ENCODE data around the gene CNR1.

The CNR1 gene

GRCh38 chr6:88133718-88134117 lies 32.4 kb downstream of the CNR1 start:
- no peaks in the 10 kb centered on the region for H3K36me3 ChIP-seq
- H3K27me3 ChIP-seq, result peaks cover 6% of the 10 kb centered on the region
- H3K9me3 ChIP-seq, result no peaks in the 10 kb centered on the region
- no peak for TF ChIP-seq CTCF (IDR thresholded peaks at IDR 0.05)
- no peak overlapping the region for H3K27ac ChIP-seq
- no peaks in the 10 kb centered on the region for H3K4me1 ChIP-seq (ENCODE audit: control insufficient read depth in 1 of 2, insufficient read depth in 1 of 2, low read depth in 1 of 2, low read length in 1 of 2)
- H3K4me3 ChIP-seq (ENCODE audit: low read depth in 1 of 2, low read length in 1 of 2), result no peak overlapping the region

GRCh38 chr6:88124925-88125557 lies 41.1 kb downstream of the CNR1 start:
- no peaks in the 10 kb centered on the region for H3K27me3 ChIP-seq
- TF ChIP-seq CTCF (IDR thresholded peaks at IDR 0.05), result no peak
- peaks cover 3% of the 10 kb centered on the region for H3K9me3 ChIP-seq
- H3K4me1 ChIP-seq (ENCODE audit: control insufficient read depth in 1 of 2, insufficient read depth in 1 of 2, low read depth in 1 of 2, low read length in 1 of 2), result no peaks in the 10 kb centered on the region
- no peak overlapping the region for H3K27ac ChIP-seq
- H3K4me3 ChIP-seq (ENCODE audit: low read depth in 1 of 2, low read length in 1 of 2), result no peak overlapping the region
- H3K36me3 ChIP-seq, result no peaks in the 10 kb centered on the region

- TF ChIP-seq CTCF (IDR thresholded peaks at IDR 0.05), result no peak
- H3K36me3 ChIP-seq, result no peaks in the 10 kb centered on the region
- no peak overlapping the region for H3K4me3 ChIP-seq (ENCODE audit: low read depth in 1 of 2, low read length in 1 of 2)
- no peaks in the 10 kb centered on the region for H3K27me3 ChIP-seq
- H3K4me1 ChIP-seq (ENCODE audit: control insufficient read depth in 1 of 2, insufficient read depth in 1 of 2, low read depth in 1 of 2, low read length in 1 of 2), result no peaks in the 10 kb centered on the region
- peaks cover 3% of the 10 kb centered on the region for H3K9me3 ChIP-seq
- no peak overlapping the region for H3K27ac ChIP-seq
Observed at GRCh38 chr6:88120635-88121034, 45.5 kb downstream of the CNR1 start.

- H3K27ac ChIP-seq, result no peak overlapping the region
- H3K36me3 ChIP-seq, result no peaks in the 10 kb centered on the region
- no peak overlapping the region for H3K4me3 ChIP-seq (ENCODE audit: low read depth in 1 of 2, low read length in 1 of 2)
- no peaks in the 10 kb centered on the region for H3K27me3 ChIP-seq
- no peak for TF ChIP-seq CTCF (IDR thresholded peaks at IDR 0.05)
- H3K9me3 ChIP-seq, result no peaks in the 10 kb centered on the region
- no peaks in the 10 kb centered on the region for H3K4me1 ChIP-seq (ENCODE audit: control insufficient read depth in 1 of 2, insufficient read depth in 1 of 2, low read depth in 1 of 2, low read length in 1 of 2)
Observed at GRCh38 chr6:88119769-88120168, 46.4 kb downstream of the CNR1 start.

GRCh38 chr6:88116276-88116675 lies 49.9 kb downstream of the CNR1 start:
- Histone ChIP-seq H3K27ac (no peak overlapping the region), H3K36me3 (no peaks in the 10 kb centered on the region), H3K4me1 (ENCODE audit: control insufficient read depth in 1 of 2, insufficient read depth in 1 of 2, low read depth in 1 of 2, low read length in 1 of 2) (no peaks in the 10 kb centered on the region), H3K9me3 (no peaks in the 10 kb centered on the region), H3K27me3 (no peaks in the 10 kb centered on the region), H3K4me3 (ENCODE audit: low read depth in 1 of 2, low read length in 1 of 2) (no peak overlapping the region)
- no peak for TF ChIP-seq CTCF (IDR thresholded peaks at IDR 0.05)

- Histone ChIP-seq H3K27ac (no peak overlapping the region), H3K27me3 (no peaks in the 10 kb centered on the region), H3K9me3 (no peaks in the 10 kb centered on the region), H3K4me3 (ENCODE audit: low read depth in 1 of 2, low read length in 1 of 2) (no peak overlapping the region), H3K36me3 (no peaks in the 10 kb centered on the region), H3K4me1 (ENCODE audit: control insufficient read depth in 1 of 2, insufficient read depth in 1 of 2, low read depth in 1 of 2, low read length in 1 of 2) (no peaks in the 10 kb centered on the region)
- TF ChIP-seq CTCF (IDR thresholded peaks at IDR 0.05), result no peak
Observed at GRCh38 chr6:88115307-88115706, 50.8 kb downstream of the CNR1 start.

All from neutrophil (primary cell).